IMR-90 (cell line): ENCODE measurements around the gene CASZ1. TPM values are rescaled to one million over a fixed set of nuclear protein-coding genes. Genes with fewer than 3 reads are reported as not detected.

Experiments used
- ATAC-seq: fragments of 200-7000 bp; cut with Tn5 transposase; 2 replicates; pipeline ENCODE4 v1.9.1; 2020; ENCODE audit warnings: low read depth, mild to moderate bottlenecking, moderate library complexity
- BruUV-seq: library from RNA; stranded (reverse); fragments of 400-500 nt; replicated peaks from 2 replicates; lab custom pipeline; 2021; lab: Mats Ljungman, UMichigan
- CTCF ChIA-PET: fragments of 300-600 bp; formaldehyde crosslinking; extraction: SDS; loops from one replicate; lab custom pipeline; 2021; ENCODE audit warnings: antibody characterized with exemption; lab: Yijun Ruan, JAX
- POLR2A ChIA-PET: fragments of 300-600 bp; sonication (Branson Sonifier 250); formaldehyde crosslinking; loops from one replicate; lab custom pipeline; 2022; ENCODE audit warnings: antibody characterized with exemption; ENCODE audit not compliant: unreplicated experiment; lab: Charles Lee
- DNase-seq: peaks from one replicate; pipeline ENCODE4 v3.0.0; 2013
- H2AFZ ChIP-seq: replicated peaks from 2 replicates; pipeline ENCODE3; 2013; ENCODE audit warnings: low read length, mild to moderate bottlenecking; ENCODE audit not compliant: poor library complexity
- H2AK5ac ChIP-seq: 2 replicates; pipeline ENCODE4 v1.6.1; 2013; ENCODE audit warnings: low read depth, low read length, inconsistent platforms
- H2AK9ac ChIP-seq: replicated peaks from 2 replicates; pipeline ENCODE3; 2013; ENCODE audit warnings: mild to moderate bottlenecking, low read depth, low read length, moderate library complexity; ENCODE audit not compliant: poor library complexity
- H2BK120ac ChIP-seq: 2 replicates; pipeline ENCODE4 v1.6.1; 2013; ENCODE audit warnings: low read depth, low read length, inconsistent platforms
- H2BK15ac ChIP-seq: 3 replicates; pipeline ENCODE4 v1.6.1; 2013; ENCODE audit warnings: low read depth, low read length, inconsistent platforms
- H2BK20ac ChIP-seq: 2 replicates; pipeline ENCODE4 v1.6.1; 2013; ENCODE audit warnings: low read depth, mild to moderate bottlenecking, inconsistent platforms, low read length, moderate library complexity
- H2BK5ac ChIP-seq: 2 replicates; pipeline ENCODE4 v1.6.1; 2013; ENCODE audit warnings: mild to moderate bottlenecking, low read depth, low read length, inconsistent platforms; ENCODE audit not compliant: poor library complexity, severe bottlenecking
- H3K14ac ChIP-seq: replicated peaks from 2 replicates; pipeline ENCODE4 v1.6.1; 2013; ENCODE audit warnings: low read depth, low read length, inconsistent platforms
- H3K18ac ChIP-seq: 2 replicates; pipeline ENCODE4 v1.6.1; 2013; ENCODE audit warnings: low read depth, low read length, control low read depth
- H3K23ac ChIP-seq: 2 replicates; pipeline ENCODE4 v1.6.1; 2013; ENCODE audit warnings: low read depth, low read length, inconsistent platforms
- H3K27ac ChIP-seq: 2 replicates; pipeline ENCODE4 v1.5.1; 2013; ENCODE audit warnings: mild to moderate bottlenecking, control low read depth, low read length; ENCODE audit not compliant: insufficient read depth
- H3K27me3 ChIP-seq: 2 replicates; pipeline ENCODE4 v1.6.1; 2013; ENCODE audit warnings: low read length; ENCODE audit not compliant: control insufficient read depth, insufficient read depth
- H3K36me3 ChIP-seq: 2 replicates; pipeline ENCODE4 v1.6.1; 2013; ENCODE audit warnings: low read length, mixed read lengths; ENCODE audit not compliant: control insufficient read depth, insufficient read depth
- H3K4ac ChIP-seq: 2 replicates; pipeline ENCODE4 v1.6.1; 2013; ENCODE audit warnings: low read depth, low read length, inconsistent platforms
- H3K4me1 ChIP-seq: 2 replicates; pipeline ENCODE4 v1.6.1; 2013; ENCODE audit warnings: low read length, mixed read lengths; ENCODE audit not compliant: control insufficient read depth, insufficient read depth
- H3K4me2 ChIP-seq: 2 replicates; pipeline ENCODE4 v1.6.1; 2013; ENCODE audit warnings: low read depth, mild to moderate bottlenecking, control low read depth, low read length, moderate library complexity
- H3K4me3 ChIP-seq: 2 replicates; pipeline ENCODE4 v1.5.1; 2013; ENCODE audit warnings: low read depth, mild to moderate bottlenecking, control low read depth, low read length, moderate library complexity; ENCODE audit not compliant: insufficient read depth
- H3K56ac ChIP-seq: 2 replicates; pipeline ENCODE4 v1.6.1; 2013; ENCODE audit warnings: low read length, inconsistent platforms; ENCODE audit not compliant: insufficient read depth; ENCODE audit errors: extremely low read depth
- H3K79me1 ChIP-seq, 2 experiments: 2 replicates each; pipeline ENCODE4 v1.6.1; 2013; ENCODE audit warnings: low read length in 2 of 2, inconsistent platforms in 1 of 2, low read depth in 1 of 2
- H3K9ac ChIP-seq: 2 replicates; pipeline ENCODE4 v1.6.1; 2013; ENCODE audit warnings: low read depth, low read length, control low read depth
- H3K9me1 ChIP-seq: 2 replicates; pipeline ENCODE4 v1.6.1; 2013; ENCODE audit warnings: low read length, inconsistent platforms; ENCODE audit not compliant: insufficient read depth
- H3K9me3 ChIP-seq: 2 replicates; pipeline ENCODE4 v1.6.1; 2013; ENCODE audit warnings: low read length; ENCODE audit not compliant: control insufficient read depth, insufficient read depth
- H4K20me1 ChIP-seq: 2 replicates; pipeline ENCODE4 v1.6.1; 2013; ENCODE audit warnings: low read length, inconsistent platforms; ENCODE audit not compliant: insufficient read depth
- H4K5ac ChIP-seq: 2 replicates; pipeline ENCODE4 v1.6.1; 2013; ENCODE audit warnings: mild to moderate bottlenecking, low read depth, low read length, control low read depth
- H4K8ac ChIP-seq, 2 experiments: 2 replicates each; pipeline ENCODE4 v1.6.1; 2013; ENCODE audit warnings: low read depth in 2 of 2, low read length in 2 of 2, control low read depth in 1 of 2, inconsistent platforms in 1 of 2
- H4K91ac ChIP-seq: 2 replicates; pipeline ENCODE4 v1.6.1; 2013; ENCODE audit warnings: low read depth, low read length, inconsistent platforms; ENCODE audit not compliant: insufficient read depth
- BHLHE40 ChIP-seq: fragments of 150-350 bp; IDR thresholded peaks from 2 replicates; pipeline ENCODE4 v1.6.1; 2016; ENCODE audit warnings: mild to moderate bottlenecking, low read depth, low read length
- CHD1 ChIP-seq: IDR thresholded peaks from 2 replicates; pipeline ENCODE4 v1.6.1; 2012; ENCODE audit warnings: low read depth, low read length, improper control_type of control experiment
- MAFK ChIP-seq: IDR thresholded peaks from 2 replicates; pipeline ENCODE4 v1.6.1; 2012; ENCODE audit warnings: low read depth, low read length, improper control_type of control experiment
- NFE2L2 ChIP-seq: fragments of 150-350 bp; IDR thresholded peaks from 2 replicates; pipeline ENCODE4 v1.6.1; 2016; ENCODE audit warnings: low read depth, mild to moderate bottlenecking, low read length
- POLR2A ChIP-seq: IDR thresholded peaks from 2 replicates; pipeline ENCODE4 v1.6.1; 2012; ENCODE audit warnings: mild to moderate bottlenecking, low read depth, low read length
- RAD21 ChIP-seq: IDR thresholded peaks from 2 replicates; pipeline ENCODE4 v1.6.1; 2012; ENCODE audit warnings: low read length, improper control_type of control experiment
- WGBS, 2 experiments: methylation state at CpG; one replicate each; pipeline versions ENCODE4 v1.1.5 to v1.1.7; 2013; ENCODE audit warnings: missing lambda C conversion rate in 2 of 2; ENCODE audit not compliant: insufficient read length in 1 of 2; ENCODE audit errors: extremely low coverage in 2 of 2; 5-methylcytosine and 5-hydroxymethylcytosine counted together
- dilution Hi-C: fragments of 300-500 bp; cut with HindIII; formaldehyde crosslinking; loops from one replicate; pipeline ENCODE4 v1.14.3; 2018; ENCODE audit warnings: low sequenced_read_pairs; ENCODE audit not compliant: unreplicated experiment
- in situ Hi-C: fragments of 300-500 bp; cut with MboI; formaldehyde crosslinking; loops from 3 replicates; pipeline ENCODE4 v1.14.3; 2019; ENCODE audit warnings: low sequenced_read_pairs, inconsistent platforms, mixed read lengths
- intact Hi-C: fragments of 100-400 bp; cut with micrococcal nuclease; formaldehyde crosslinking; loops from 2 replicates; pipeline ENCODE4 v1.10.0; 2022
- polyA plus RNA-seq, 3 experiments: library from polyadenylated mRNA; depleted of rRNA; stranded (reverse); fragments of >200 nt; gene quantifications; 2 replicates each; pipeline ENCODE4 v1.2.3, GENCODE V29; 2012; ENCODE audit warnings: low replicate concordance in 1 of 3
- total RNA-seq: library from RNA; depleted of rRNA; stranded (reverse); fragments of >200 nt; gene quantifications from 2 replicates; pipeline ENCODE4 v1.2.3, GENCODE V29; 2012
- TF ChIP-seq, protein P1 (sequence below): conservative IDR thresholded peaks from 2 replicates; pipeline ENCODE4 v1.5.1; 2012; ENCODE audit warnings: mild to moderate bottlenecking, low read depth, low read length, improper control_type of control experiment
- TF ChIP-seq, protein P2 (sequence below): fragments of 150-350 bp; IDR thresholded peaks from 2 replicates; pipeline ENCODE4 v1.6.1; 2017; ENCODE audit warnings: mild to moderate bottlenecking, antibody characterized with exemption, low read length, low read depth

CASZ1 gene
- total and polyA plus RNA-seq, 2 of the 4 experiments (the other 2 are of a cell fraction), result 0.18 to 0.24 TPM

DNA sequence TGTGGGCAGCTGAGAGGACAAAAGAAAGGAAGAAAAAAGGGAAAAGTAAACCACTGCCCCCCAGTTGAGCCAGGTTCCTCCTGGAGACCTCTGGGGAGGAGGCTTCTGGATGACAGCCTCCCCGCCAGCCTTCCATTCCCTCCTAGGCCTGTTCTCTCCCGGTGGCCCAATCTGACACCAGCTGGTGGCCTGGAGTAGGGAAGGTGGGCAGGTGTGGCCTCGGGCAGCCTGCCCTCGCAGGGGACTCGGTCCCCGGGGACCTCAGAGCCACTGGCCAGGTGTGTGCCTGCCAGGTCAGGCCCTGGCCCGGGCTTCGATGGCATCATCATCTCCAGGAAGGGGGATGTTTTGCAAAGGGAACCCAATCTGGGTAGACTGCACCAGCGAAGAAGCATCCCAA, 159.0 kb downstream of the CASZ1 start:
- H3K27ac ChIP-seq, result no peak overlapping the region
- intact Hi-C loops, result no loop called here
- H2AFZ ChIP-seq, result no peak overlapping the region
- no peaks in the 10 kb centered on the region for H3K79me1 ChIP-seq
- H3K18ac ChIP-seq, result no peak overlapping the region
- no peak overlapping the region for H3K9ac ChIP-seq
- no peaks in the 10 kb centered on the region for H3K36me3 ChIP-seq
- no peak overlapping the region for H4K8ac ChIP-seq
- no peak overlapping the region for H2BK15ac ChIP-seq
- WGBS, 2 experiments, result no CpG with 5 or more reads among the region's 9 CpGs
- H4K91ac ChIP-seq, result no peak overlapping the region
- H4K20me1 ChIP-seq, result no peaks in the 10 kb centered on the region
- in situ Hi-C loops, result no loop called here
- peaks cover 3% of the 10 kb centered on the region; the same call in 1 of the 2 replicates for H3K9me3 ChIP-seq
- no peak overlapping the region for H4K5ac ChIP-seq
- dilution Hi-C loops, result no loop called here
- no peak overlapping the region for H2BK20ac ChIP-seq
- H3K56ac ChIP-seq, result no peak overlapping the region
- no peak overlapping the region for H3K4me3 ChIP-seq
- peaks cover 8% of the 10 kb centered on the region; the same call in 1 of the 2 replicates for H3K27me3 ChIP-seq
- H2AK9ac ChIP-seq, result no peak overlapping the region
- ATAC-seq (no peak), DNase-seq (no peak)
- ChIA-PET CTCF (no interaction called here), POLR2A (no interaction called here)
- no peak overlapping the region for H2BK120ac ChIP-seq
- H3K23ac ChIP-seq, result no peak overlapping the region
- H3K14ac ChIP-seq, result no peak overlapping the region
- no peak overlapping the region for H3K4me2 ChIP-seq
- BruUV-seq, result no TSS peak
- no peak overlapping the region for H3K4ac ChIP-seq
- TF ChIP-seq RAD21 (no peak), NFE2L2 (no peak), MAFK (no peak), POLR2A (no peak), BHLHE40 (no peak), CHD1 (no peak)
- TF ChIP-seq, protein P1, sequence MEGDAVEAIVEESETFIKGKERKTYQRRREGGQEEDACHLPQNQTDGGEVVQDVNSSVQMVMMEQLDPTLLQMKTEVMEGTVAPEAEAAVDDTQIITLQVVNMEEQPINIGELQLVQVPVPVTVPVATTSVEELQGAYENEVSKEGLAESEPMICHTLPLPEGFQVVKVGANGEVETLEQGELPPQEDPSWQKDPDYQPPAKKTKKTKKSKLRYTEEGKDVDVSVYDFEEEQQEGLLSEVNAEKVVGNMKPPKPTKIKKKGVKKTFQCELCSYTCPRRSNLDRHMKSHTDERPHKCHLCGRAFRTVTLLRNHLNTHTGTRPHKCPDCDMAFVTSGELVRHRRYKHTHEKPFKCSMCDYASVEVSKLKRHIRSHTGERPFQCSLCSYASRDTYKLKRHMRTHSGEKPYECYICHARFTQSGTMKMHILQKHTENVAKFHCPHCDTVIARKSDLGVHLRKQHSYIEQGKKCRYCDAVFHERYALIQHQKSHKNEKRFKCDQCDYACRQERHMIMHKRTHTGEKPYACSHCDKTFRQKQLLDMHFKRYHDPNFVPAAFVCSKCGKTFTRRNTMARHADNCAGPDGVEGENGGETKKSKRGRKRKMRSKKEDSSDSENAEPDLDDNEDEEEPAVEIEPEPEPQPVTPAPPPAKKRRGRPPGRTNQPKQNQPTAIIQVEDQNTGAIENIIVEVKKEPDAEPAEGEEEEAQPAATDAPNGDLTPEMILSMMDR, result no peak
- TF ChIP-seq, protein P2, sequence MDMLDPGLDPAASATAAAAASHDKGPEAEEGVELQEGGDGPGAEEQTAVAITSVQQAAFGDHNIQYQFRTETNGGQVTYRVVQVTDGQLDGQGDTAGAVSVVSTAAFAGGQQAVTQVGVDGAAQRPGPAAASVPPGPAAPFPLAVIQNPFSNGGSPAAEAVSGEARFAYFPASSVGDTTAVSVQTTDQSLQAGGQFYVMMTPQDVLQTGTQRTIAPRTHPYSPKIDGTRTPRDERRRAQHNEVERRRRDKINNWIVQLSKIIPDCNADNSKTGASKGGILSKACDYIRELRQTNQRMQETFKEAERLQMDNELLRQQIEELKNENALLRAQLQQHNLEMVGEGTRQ, result no peak
- no peak overlapping the region for H2BK5ac ChIP-seq
- no peak overlapping the region for H2AK5ac ChIP-seq
- H3K9me1 ChIP-seq, result no peaks in the 10 kb centered on the region
- peaks cover 7% of the 10 kb centered on the region for H3K4me1 ChIP-seq
